HCT116 (cell line): ENCODE data around the gene TRMO. TPM values are rescaled to one million over a fixed set of nuclear protein-coding genes. Genes with fewer than 3 reads are reported as not detected.

Experiments
- ATAC-seq: fragments of 200-7000 bp; cut with Tn5 transposase; 2 replicates; pipeline ENCODE4 v1.9.1; 2020; ENCODE audit warnings: mild to moderate bottlenecking, moderate library complexity
- BruUV-seq: library from RNA; stranded (reverse); fragments of 400-500 nt; replicated peaks from 2 replicates; lab custom pipeline; 2021; lab: Mats Ljungman, UMichigan
- CTCF ChIA-PET: fragments of 300-600 bp; sonication (Branson Sonifier 250); formaldehyde crosslinking; loops from one replicate; lab custom pipeline; 2021; ENCODE audit warnings: antibody characterized with exemption; lab: Charles Lee
- POLR2A ChIA-PET: fragments of 300-600, 350-600 bp; sonication (Branson Sonifier 250); formaldehyde crosslinking; loops from one replicate; lab custom pipeline; 2021; ENCODE audit warnings: antibody characterized with exemption; lab: Charles Lee
- RAD21 ChIA-PET, 2 experiments: fragments of 300-600 bp; sonication (Branson Sonifier 250); formaldehyde crosslinking; loops; one replicate each; lab custom pipeline; 2023; ENCODE audit warnings: low total read pairs in 2 of 2; ENCODE audit not compliant: uncharacterized antibody in 2 of 2, unreplicated experiment in 2 of 2, low non-redundant PET in 1 of 2; lab: Charles Lee
- DNase-seq: peaks from one replicate; pipeline ENCODE4 v3.0.0-alpha.2; 2010; ENCODE audit warnings: low read depth, low spot score
- H2AFZ ChIP-seq: fragments of 200-600 bp; shearing (Covaris generic), sonication (generic); 2 replicates; pipeline ENCODE4 v1.6.1; 2017; ENCODE audit warnings: low read depth, mixed run types, mixed read lengths, antibody characterized with exemption, low read length; ENCODE audit not compliant: poor library complexity, severe bottlenecking
- H3K27ac ChIP-seq: 2 replicates; pipeline ENCODE4 v1.5.1; 2012; ENCODE audit warnings: low read depth, low read length
- H3K27me3 ChIP-seq: fragments of 200-600 bp; sonication (generic); 2 replicates; pipeline ENCODE4 v1.6.1; 2016; ENCODE audit warnings: mixed run types, low read length, mixed read lengths; ENCODE audit not compliant: insufficient read depth
- H3K36me3 ChIP-seq, 2 experiments: fragments of 200-500 bp in 1 of 2; fragments of 200-600 bp in 1 of 2; sonication (Bioruptor generic) in 1 of 2; sonication (generic) in 1 of 2; 2 replicates each; pipeline versions ENCODE4 v1.5.1 to v1.6.1; 2014 to 2016; ENCODE audit warnings: low read length in 2 of 2, inconsistent platforms in 1 of 2, mixed read lengths in 1 of 2, mixed run types in 1 of 2; ENCODE audit not compliant: insufficient read depth in 2 of 2, control insufficient read depth in 1 of 2
- H3K4me1 ChIP-seq, 2 experiments: fragments of 200-600 bp in 1 of 2; sonication (generic) in 1 of 2; 2 replicates each; pipeline versions ENCODE4 v1.5.1 to v1.6.1; 2012 to 2017; ENCODE audit warnings: low read length in 2 of 2, inconsistent platforms in 1 of 2, mild to moderate bottlenecking in 1 of 2, mixed read lengths in 1 of 2, mixed run types in 1 of 2, moderate library complexity in 1 of 2; ENCODE audit not compliant: insufficient read depth in 2 of 2, control insufficient read depth in 1 of 2
- H3K4me2 ChIP-seq: fragments of 200-600 bp; sonication (generic); 2 replicates; pipeline ENCODE4 v1.6.1; 2017; ENCODE audit warnings: mixed run types, low read length, mixed read lengths
- H3K4me3 ChIP-seq, 2 experiments: fragments of 200-600 bp in 1 of 2; sonication (generic) in 1 of 2; replicated peaks in 1 of 2; 2 replicates each; pipeline ENCODE4 v1.5.1; 2011 to 2016; ENCODE audit warnings: low read length in 2 of 2, control low read depth in 1 of 2, low read depth in 1 of 2, mild to moderate bottlenecking in 1 of 2, mixed read lengths in 1 of 2, mixed run types in 1 of 2
- H3K79me2 ChIP-seq: fragments of 200-600 bp; sonication (generic); 2 replicates; pipeline ENCODE4 v1.6.1; 2017; ENCODE audit warnings: mild to moderate bottlenecking, mixed run types, low read length, moderate library complexity, mixed read lengths; ENCODE audit not compliant: insufficient read depth
- H3K9ac ChIP-seq: fragments of 200-600 bp; sonication (generic); 2 replicates; pipeline ENCODE4 v1.6.1; 2016; ENCODE audit warnings: low read length, mixed read lengths
- H3K9me2 ChIP-seq: fragments of 200-600 bp; sonication (generic), shearing (Covaris generic); 2 replicates; pipeline ENCODE4 v1.6.1; 2017; ENCODE audit warnings: mixed run types, mild to moderate bottlenecking, moderate library complexity; ENCODE audit not compliant: insufficient read depth
- H3K9me3 ChIP-seq, 2 experiments: fragments of 200-500 bp in 1 of 2; fragments of 200-600 bp in 1 of 2; sonication (Bioruptor generic) in 1 of 2; sonication (generic) in 1 of 2; 2 replicates each; pipeline ENCODE4 v1.6.1; 2014 to 2017; ENCODE audit warnings: low read length in 2 of 2, mixed read lengths in 2 of 2, inconsistent platforms in 1 of 2, low read depth in 1 of 2, mild to moderate bottlenecking in 1 of 2, mixed run types in 1 of 2, moderate library complexity in 1 of 2; ENCODE audit not compliant: control insufficient read depth in 1 of 2, insufficient read depth in 1 of 2
- H4K20me1 ChIP-seq: fragments of 200-600 bp; sonication (generic), shearing (Covaris generic); 2 replicates; pipeline ENCODE4 v1.6.1; 2017; ENCODE audit warnings: mixed run types, mild to moderate bottlenecking, moderate library complexity; ENCODE audit not compliant: insufficient read depth
- ATF3 ChIP-seq: IDR thresholded peaks from 2 replicates; pipeline ENCODE4 v1.6.1; 2012
- ELF1 ChIP-seq: IDR thresholded peaks from 2 replicates; pipeline ENCODE4 v1.6.1; 2012; ENCODE audit warnings: low read depth, borderline replicate concordance
- FOSL1 ChIP-seq: IDR thresholded peaks from 2 replicates; pipeline ENCODE4 v1.6.1; 2012; ENCODE audit warnings: low read depth
- JUND ChIP-seq: IDR thresholded peaks from 2 replicates; pipeline ENCODE4 v1.6.1; 2012
- MAX ChIP-seq: IDR thresholded peaks from 2 replicates; pipeline ENCODE4 v1.6.1; 2012
- POLR2A ChIP-seq: IDR thresholded peaks from 2 replicates; pipeline ENCODE4 v1.7.0; 2011; ENCODE audit warnings: borderline replicate concordance; ENCODE audit not compliant: insufficient read depth, insufficient read length; ENCODE audit errors: extremely low read depth
- SP1 ChIP-seq: IDR thresholded peaks from 2 replicates; pipeline ENCODE4 v1.6.1; 2012; ENCODE audit warnings: low read depth
- SRF ChIP-seq: IDR thresholded peaks from 2 replicates; pipeline ENCODE4 v1.6.1; 2012; ENCODE audit warnings: low read depth
- ZFX ChIP-seq: fragments of 450-650 bp; IDR thresholded peaks from 2 replicates; pipeline ENCODE4 v1.6.1; 2017
- ZNF274 ChIP-seq: fragments of 200-500 bp; sonication (Bioruptor generic); IDR thresholded peaks from 2 replicates; pipeline ENCODE4 v1.6.1; 2014; ENCODE audit warnings: mild to moderate bottlenecking, low read depth, low read length, inconsistent platforms
- intact Hi-C: fragments of 100-400 bp; cut with micrococcal nuclease; formaldehyde crosslinking; loops from 2 replicates; pipeline ENCODE4 v1.10.0; 2022
- total RNA-seq: library from RNA; stranded (reverse); gene quantifications from one replicate; pipeline ENCODE4 v1.2.1, GENCODE V29; 2021; ENCODE audit not compliant: unreplicated experiment

The TRMO gene
- total RNA-seq, 1 experiment from 2014 or later = 10.2 TPM

GRCh38 chr9:97860451-97861147, 61.7 kb downstream of the TRMO start:
- Histone ChIP-seq H4K20me1 (no peaks in the 10 kb centered on the region), H2AFZ (no peak overlapping the region), H3K27me3 (no peaks in the 10 kb centered on the region), H3K4me1 (no peaks in the 10 kb centered on the region), H3K36me3 (no peaks in the 10 kb centered on the region), H3K9ac (no peak overlapping the region), H3K9me3 (no peaks in the 10 kb centered on the region), H3K4me2 (no peak overlapping the region), H3K79me2 (no peaks in the 10 kb centered on the region), H3K27ac (no peak overlapping the region), H3K9me2 (no peaks in the 10 kb centered on the region), H3K4me3 (no peak overlapping the region)
- DNase-seq = no peak
- ChIA-PET CTCF (no interaction called here), POLR2A (no interaction called here), RAD21 (no interaction called here)
- intact Hi-C loops = no loop called here
- no TSS peak for BruUV-seq
- no peak for ATAC-seq
- no peak for TF ChIP-seq FOSL1
- TF ChIP-seq ATF3 = no peak
- TF ChIP-seq POLR2A = no peak
- TF ChIP-seq ZNF274 = no peak
- TF ChIP-seq JUND = no peak
- no peak for TF ChIP-seq SRF

- POLR2A ChIA-PET = no interaction called here
- BruUV-seq = no TSS peak
These were observed 63.0 kb downstream of the TRMO start for GRCh38 chr9:97859346-97859745.

More at GRCh38 chr9:97859346-97859745, 63.0 kb downstream of the TRMO start:
- H3K27ac ChIP-seq = no peak overlapping the region
- intact Hi-C loops = no loop called here
- no peaks in the 10 kb centered on the region for H3K27me3 ChIP-seq
- TF ChIP-seq MAX (no peak), ZFX (no peak), ATF3 (no peak), ELF1 (no peak), SP1 (no peak), FOSL1 (no peak)
- no peaks in the 10 kb centered on the region for H3K4me1 ChIP-seq
- no peak overlapping the region for H3K9ac ChIP-seq
- ATAC-seq (no peak), DNase-seq (no peak)
- RAD21 ChIA-PET = no interaction called here
- H2AFZ ChIP-seq = no peak overlapping the region
- H3K36me3 ChIP-seq = no peaks in the 10 kb centered on the region
- CTCF ChIA-PET = no interaction called here
- H3K9me3 ChIP-seq = no peaks in the 10 kb centered on the region
- H3K9me2 ChIP-seq = no peaks in the 10 kb centered on the region
- H3K4me2 ChIP-seq = no peak overlapping the region
- H3K79me2 ChIP-seq = no peaks in the 10 kb centered on the region
- H4K20me1 ChIP-seq = no peaks in the 10 kb centered on the region
- H3K4me3 ChIP-seq = no peak overlapping the region
